Immature natural killer cell (primary cell): ENCODE measurements around the gene KIF23. TPM values are rescaled to one million over a fixed set of nuclear protein-coding genes. Genes with fewer than 3 reads are reported as not detected.

Experiments
- DNase-seq, 3 donors: peaks; one replicate each; pipeline ENCODE4 v3.0.0; 2022; ENCODE audit warnings: mixed read lengths in 1 of 3
- H3K27ac Mint-ChIP-seq, 6 donors: one replicate each; pipeline ENCODE4 v1.8.0; 2020; ENCODE audit warnings: mixed read lengths in 6 of 6, mild to moderate bottlenecking in 5 of 6, inconsistent platforms in 4 of 6, moderate library complexity in 3 of 6
- H3K27me3 Mint-ChIP-seq, 3 donors: one replicate each; pipeline ENCODE4 v1.8.0; 2020 to 2021; ENCODE audit warnings: low read depth in 3 of 3, mild to moderate bottlenecking in 3 of 3, mixed read lengths in 3 of 3, moderate library complexity in 3 of 3, inconsistent platforms in 1 of 3
- H3K36me3 Mint-ChIP-seq, 3 donors: one replicate each; pipeline ENCODE4 v1.8.0; 2020; ENCODE audit warnings: mixed read lengths in 3 of 3, inconsistent platforms in 2 of 3, mild to moderate bottlenecking in 2 of 3
- H3K4me1 Mint-ChIP-seq, 2 donors: one replicate each; pipeline ENCODE4 v1.8.0; 2020; ENCODE audit warnings: inconsistent platforms in 2 of 2, mild to moderate bottlenecking in 2 of 2, mixed read lengths in 2 of 2, moderate library complexity in 1 of 2
- H3K4me3 Mint-ChIP-seq, 5 donors: one replicate each; pipeline ENCODE4 v1.8.0; 2020; ENCODE audit warnings: mild to moderate bottlenecking in 5 of 5, mixed read lengths in 5 of 5, inconsistent platforms in 3 of 5, moderate library complexity in 3 of 5
- H3K9me3 Mint-ChIP-seq, 6 donors: one replicate each; pipeline ENCODE4 v1.8.0; 2020; ENCODE audit warnings: mild to moderate bottlenecking in 6 of 6, mixed read lengths in 6 of 6, inconsistent platforms in 4 of 6, moderate library complexity in 3 of 6
- polyA plus RNA-seq, 3 donors: library from polyadenylated mRNA; unstranded; fragments of 300-500 nt; fragmentation: Illumina TruSeq; gene quantifications; one replicate each; pipeline ENCODE4 v1.2.3, GENCODE V29; 2021

Gene KIF23
- polyA plus RNA-seq, 3 donors from 2014 or later, result 0.36 to 0.81 TPM; not detected in 1

DNA sequence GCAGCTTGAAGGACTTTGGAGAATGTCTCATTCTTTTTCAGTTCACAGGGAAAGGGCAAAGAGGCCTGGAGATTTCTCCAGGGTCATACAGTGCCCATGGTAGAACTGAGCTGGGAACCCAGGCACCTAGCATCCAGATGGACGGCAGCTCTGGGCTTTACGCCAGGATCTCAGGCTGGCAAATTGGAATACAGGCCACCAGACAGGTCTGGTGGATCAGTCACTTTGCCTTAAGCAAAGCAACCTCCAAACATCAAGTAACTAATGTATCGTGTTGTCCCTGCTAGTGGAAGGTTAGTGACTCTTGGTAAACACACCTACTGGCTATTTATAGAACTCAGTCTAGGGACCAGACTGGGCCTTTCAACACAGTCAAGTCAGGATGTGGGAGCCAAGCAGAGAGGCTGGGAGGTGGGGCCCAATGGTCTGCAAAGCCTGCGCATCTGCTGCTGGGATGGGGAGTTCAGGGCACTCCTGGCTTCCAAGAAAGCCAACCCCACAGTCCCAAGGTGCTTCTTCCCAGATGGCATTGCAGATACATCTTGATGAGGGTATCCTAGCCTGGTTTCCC is 68.6 kb downstream of the KIF23 start:
- H3K27ac Mint-ChIP-seq, result no peak overlapping the region
- H3K27me3 Mint-ChIP-seq, result peaks cover 0 to 7% (median 1%) of the 10 kb centered on the region in 3 donors
- no peak for DNase-seq
- H3K9me3 Mint-ChIP-seq, result peaks cover 0 to 4% (median 0%) of the 10 kb centered on the region in 6 donors
- H3K4me1 Mint-ChIP-seq, result peaks cover 47 to 78% of the 10 kb centered on the region in 2 donors
- H3K36me3 Mint-ChIP-seq, result peaks cover 0 to 8% (median 3%) of the 10 kb centered on the region in 3 donors
- H3K4me3 Mint-ChIP-seq, result no peak overlapping the region

GRCh38 chr15:69484837-69485236 is 70.7 kb downstream of the KIF23 start:
- Mint-ChIP-seq H3K27ac (no peak overlapping the region), H3K27me3 (peaks cover 1 to 6% (median 5%) of the 10 kb centered on the region in 3 donors), H3K36me3 (peaks cover 0 to 2% (median 0%) of the 10 kb centered on the region in 3 donors), H3K4me1 (peaks cover 50 to 76% of the 10 kb centered on the region in 2 donors), H3K9me3 (no peaks in the 10 kb centered on the region), H3K4me3 (peak overlapping the region in 1 of 5 donors; percentile 40)
- no peak for DNase-seq

DNA sequence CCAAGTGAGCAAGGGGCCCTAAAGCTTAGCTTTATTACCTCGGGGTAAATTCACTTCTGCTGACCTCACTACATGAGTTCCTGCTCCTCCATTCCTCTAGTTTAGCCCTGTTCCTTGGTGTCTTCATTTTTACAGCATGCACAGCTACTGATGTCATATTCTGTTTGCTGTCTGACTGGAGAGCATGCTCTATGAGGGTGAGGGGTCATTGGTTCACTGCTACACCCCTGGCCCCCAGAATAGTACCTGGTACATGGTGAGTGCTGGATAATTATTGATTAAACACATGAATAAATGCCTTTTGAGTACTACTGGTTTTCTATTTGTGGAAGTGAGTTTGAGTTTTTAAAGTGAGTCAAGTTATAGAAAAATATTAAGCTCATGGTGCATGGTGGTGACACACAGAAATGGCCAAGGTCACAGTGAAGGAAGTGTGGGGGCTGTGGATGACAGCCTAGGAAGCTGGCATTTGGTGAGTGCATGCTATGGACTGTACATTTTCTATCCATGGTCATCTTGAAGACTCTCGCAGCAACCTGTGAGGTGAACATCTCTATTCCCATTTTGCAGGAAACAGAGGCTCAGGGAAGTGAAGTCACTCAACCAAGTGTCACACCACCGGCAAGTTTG is 72.4 kb downstream of the KIF23 start:
- Mint-ChIP-seq H3K27me3 (peaks cover 5 to 6% (median 6%) of the 10 kb centered on the region in 3 donors), H3K9me3 (no peaks in the 10 kb centered on the region)

DNA sequence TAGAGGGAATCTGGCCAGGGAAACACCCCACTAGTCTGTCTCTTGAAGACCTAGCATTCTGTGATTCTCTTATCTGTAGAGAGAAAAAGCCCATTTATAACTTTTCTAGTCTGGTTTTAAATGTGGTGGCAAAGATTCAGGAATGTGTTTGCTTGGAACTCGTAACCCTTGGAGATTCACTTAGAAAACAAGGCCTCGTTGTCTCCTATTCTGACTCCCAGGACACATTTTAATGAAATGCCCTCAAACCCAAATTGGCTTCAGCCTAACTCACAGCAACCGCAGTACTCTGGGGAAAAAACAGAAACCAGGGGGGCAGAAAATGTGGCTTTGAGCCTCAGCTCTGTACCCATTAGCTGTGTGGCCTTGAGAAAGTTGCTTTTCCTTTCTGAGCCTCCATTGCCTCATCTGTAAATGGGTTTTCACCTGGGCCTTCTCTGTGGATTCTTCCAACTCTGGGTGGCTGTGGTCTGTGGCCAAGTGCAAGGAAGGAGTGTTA is 75.0 kb downstream of the KIF23 start:
- Mint-ChIP-seq H3K4me3 (peak overlapping the region; percentile 53 to 70 (median 63)), H3K27me3 (peaks cover 5 to 6% (median 6%) of the 10 kb centered on the region in 3 donors), H3K9me3 (no peaks in the 10 kb centered on the region), H3K4me1 (peaks cover 43 to 65% of the 10 kb centered on the region in 2 donors), H3K36me3 (peaks cover 0 to 4% (median 0%) of the 10 kb centered on the region in 3 donors), H3K27ac (peak overlapping the region in 5 of 6 donors; percentile 9 to 58 (median 45))
- peak; percentile 46 to 65 (median 48) for DNase-seq

More for the DNA sequence above, 72.4 kb downstream of the KIF23 start:
- H3K36me3 Mint-ChIP-seq, result no peaks in the 10 kb centered on the region
- H3K4me1 Mint-ChIP-seq, result peaks cover 48 to 75% of the 10 kb centered on the region in 2 donors
- peak overlapping the region in 1 of 6 donors; percentile 13 for H3K27ac Mint-ChIP-seq
- DNase-seq, result no peak
- H3K4me3 Mint-ChIP-seq, result no peak overlapping the region

GRCh38 chr15:69490356-69491037 is 76.3 kb downstream of the KIF23 start:
- DNase-seq, result no peak
- Mint-ChIP-seq H3K36me3 (peaks cover 0 to 4% (median 0%) of the 10 kb centered on the region in 3 donors), H3K9me3 (no peaks in the 10 kb centered on the region), H3K27ac (peak overlapping the region in 4 of 6 donors; percentile 22 to 68 (median 52)), H3K4me1 (peaks cover 34 to 54% of the 10 kb centered on the region in 2 donors), H3K27me3 (peaks cover 4 to 6% (median 5%) of the 10 kb centered on the region in 3 donors), H3K4me3 (peak overlapping the region; percentile 53 to 70 (median 63))

- H3K4me1 Mint-ChIP-seq, result peaks cover 37 to 51% of the 10 kb centered on the region in 2 donors
- H3K27me3 Mint-ChIP-seq, result peaks cover 4 to 6% (median 5%) of the 10 kb centered on the region in 3 donors
- no peak for DNase-seq
- H3K36me3 Mint-ChIP-seq, result peaks cover 0 to 4% (median 0%) of the 10 kb centered on the region in 3 donors
- H3K27ac Mint-ChIP-seq, result no peak overlapping the region
- H3K9me3 Mint-ChIP-seq, result no peaks in the 10 kb centered on the region
- H3K4me3 Mint-ChIP-seq, result no peak overlapping the region
These were observed 76.9 kb downstream of the KIF23 start for GRCh38 chr15:69491038-69491505.

DNA sequence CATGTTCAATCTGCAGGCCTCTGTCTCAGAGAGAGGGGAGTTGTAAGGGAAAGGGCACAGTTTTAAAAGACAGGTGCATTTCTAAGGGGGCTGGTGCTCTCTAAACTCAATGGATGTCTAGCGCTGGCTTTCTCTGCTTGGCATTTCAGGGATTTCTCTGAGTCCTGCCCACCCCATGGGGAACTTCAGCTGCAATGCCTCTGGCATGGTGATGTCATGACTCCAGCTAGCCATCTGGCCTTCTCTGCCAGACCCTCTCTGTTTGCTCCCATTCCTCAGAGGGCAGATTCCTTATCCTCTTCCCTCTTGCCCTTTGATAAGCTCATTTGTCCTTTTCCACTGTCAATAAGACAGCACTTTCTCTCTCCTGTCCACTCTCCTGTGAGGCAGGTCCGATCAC is 79.3 kb downstream of the KIF23 start:
- Mint-ChIP-seq H3K9me3 (no peaks in the 10 kb centered on the region), H3K36me3 (peaks cover 0 to 4% (median 0%) of the 10 kb centered on the region in 3 donors), H3K4me1 (peaks cover 51 to 53% of the 10 kb centered on the region in 2 donors), H3K27me3 (peaks cover 0 to 9% (median 5%) of the 10 kb centered on the region in 3 donors), H3K4me3 (no peak overlapping the region), H3K27ac (no peak overlapping the region)
- no peak for DNase-seq

DNA sequence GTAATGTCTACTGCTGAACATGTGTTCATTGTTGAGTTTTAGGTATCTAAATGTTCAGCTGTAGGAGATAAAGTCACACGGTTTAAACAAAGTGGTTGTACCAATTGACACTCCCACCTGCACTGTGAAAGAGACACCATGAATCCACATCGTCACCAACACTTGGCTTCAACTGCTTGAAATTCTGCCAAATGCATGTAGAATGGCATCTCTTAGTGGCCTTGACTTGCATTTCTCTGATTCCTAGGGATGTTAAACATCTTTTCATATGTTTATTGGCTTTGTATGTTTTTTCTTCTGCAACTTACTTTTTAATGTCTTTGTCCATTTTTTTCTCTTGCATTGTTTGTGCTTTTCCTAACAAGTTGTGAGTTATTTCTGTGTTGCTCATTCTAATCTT is 81.9 kb downstream of the KIF23 start:
- no peak overlapping the region for H3K27ac Mint-ChIP-seq
- H3K4me3 Mint-ChIP-seq, result no peak overlapping the region
- no peaks in the 10 kb centered on the region for H3K9me3 Mint-ChIP-seq

GRCh38 chr15:69497076-69497475 is 82.9 kb downstream of the KIF23 start:
- H3K27ac Mint-ChIP-seq, result peak overlapping the region; percentile 94 to 98 (median 96)
- peaks cover 3 to 8% (median 3%) of the 10 kb centered on the region in 3 donors for H3K27me3 Mint-ChIP-seq
- H3K9me3 Mint-ChIP-seq, result no peaks in the 10 kb centered on the region
- peak overlapping the region; percentile 79 to 90 (median 82) for H3K4me3 Mint-ChIP-seq
- H3K4me1 Mint-ChIP-seq, result peaks cover 51% of the 10 kb centered on the region in 2 donors
- peak in 1 of 3 donors; percentile 26 for DNase-seq
- peaks cover 0 to 4% (median 0%) of the 10 kb centered on the region in 3 donors for H3K36me3 Mint-ChIP-seq

More for the DNA sequence above, 81.9 kb downstream of the KIF23 start:
- no peak for DNase-seq
- peaks cover 0 to 4% (median 0%) of the 10 kb centered on the region in 3 donors for H3K36me3 Mint-ChIP-seq
- peaks cover 54 to 55% of the 10 kb centered on the region in 2 donors for H3K4me1 Mint-ChIP-seq
- H3K27me3 Mint-ChIP-seq, result peaks cover 0 to 11% (median 3%) of the 10 kb centered on the region in 3 donors

DNA sequence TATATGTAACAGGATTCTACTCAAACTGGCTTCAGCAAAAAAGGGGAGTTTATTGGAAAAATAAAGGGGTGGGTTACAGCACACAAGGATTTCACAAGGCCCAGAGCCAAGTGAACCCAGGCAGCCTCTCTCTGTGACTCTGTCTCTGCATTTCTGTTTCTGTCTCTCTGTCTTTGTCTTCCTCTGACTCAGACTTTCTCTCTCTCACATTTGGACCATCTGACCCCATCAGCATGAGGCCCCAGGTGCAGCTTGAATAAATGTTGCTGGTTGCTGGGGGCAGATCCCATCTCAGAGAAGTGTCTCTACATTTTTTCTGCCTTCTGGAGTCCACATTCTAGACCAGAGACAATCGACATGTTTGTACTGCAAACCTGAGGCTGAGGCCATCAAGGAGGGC is 83.5 kb downstream of the KIF23 start:
- DNase-seq, result no peak
- peak overlapping the region; percentile 79 to 90 (median 82) for H3K4me3 Mint-ChIP-seq
- no peaks in the 10 kb centered on the region for H3K9me3 Mint-ChIP-seq
- H3K27ac Mint-ChIP-seq, result peak overlapping the region; percentile 94 to 98 (median 96)
- H3K4me1 Mint-ChIP-seq, result peaks cover 53 to 56% of the 10 kb centered on the region in 2 donors
- peaks cover 3 to 8% (median 3%) of the 10 kb centered on the region in 3 donors for H3K27me3 Mint-ChIP-seq
- peaks cover 0 to 4% (median 0%) of the 10 kb centered on the region in 3 donors for H3K36me3 Mint-ChIP-seq

Other genes with a start within 250 kb of the KIF23 start
- gene PAQR5, start 115.4 kb upstream of the KIF23 start, polyA plus RNA-seq, result not detected
- gene RPLP1, start 38.5 kb downstream of the KIF23 start, polyA plus RNA-seq, result 1,000 to 10,000 TPM in 2 of 3 donors, 100 to 1,000 TPM in 1; 537 to 1,740 (median 1,337) TPM